ENCODE measurements around the gene SGIP1.

Gene SGIP1

GRCh38 chr1:66519992-66520391 is 14.0 kb upstream of the SGIP1 start:
- no peak for DNase-seq (ENCODE audit: low read depth)
- no peak overlapping the region for H3K4me3 ChIP-seq (ENCODE audit: low read depth, low read length)
- TF ChIP-seq, protein P1, sequence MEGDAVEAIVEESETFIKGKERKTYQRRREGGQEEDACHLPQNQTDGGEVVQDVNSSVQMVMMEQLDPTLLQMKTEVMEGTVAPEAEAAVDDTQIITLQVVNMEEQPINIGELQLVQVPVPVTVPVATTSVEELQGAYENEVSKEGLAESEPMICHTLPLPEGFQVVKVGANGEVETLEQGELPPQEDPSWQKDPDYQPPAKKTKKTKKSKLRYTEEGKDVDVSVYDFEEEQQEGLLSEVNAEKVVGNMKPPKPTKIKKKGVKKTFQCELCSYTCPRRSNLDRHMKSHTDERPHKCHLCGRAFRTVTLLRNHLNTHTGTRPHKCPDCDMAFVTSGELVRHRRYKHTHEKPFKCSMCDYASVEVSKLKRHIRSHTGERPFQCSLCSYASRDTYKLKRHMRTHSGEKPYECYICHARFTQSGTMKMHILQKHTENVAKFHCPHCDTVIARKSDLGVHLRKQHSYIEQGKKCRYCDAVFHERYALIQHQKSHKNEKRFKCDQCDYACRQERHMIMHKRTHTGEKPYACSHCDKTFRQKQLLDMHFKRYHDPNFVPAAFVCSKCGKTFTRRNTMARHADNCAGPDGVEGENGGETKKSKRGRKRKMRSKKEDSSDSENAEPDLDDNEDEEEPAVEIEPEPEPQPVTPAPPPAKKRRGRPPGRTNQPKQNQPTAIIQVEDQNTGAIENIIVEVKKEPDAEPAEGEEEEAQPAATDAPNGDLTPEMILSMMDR (IDR thresholded peaks at IDR 0.05; ENCODE audit: insufficient read depth, low read depth, low read length, missing control alignments): no peak

- TF ChIP-seq, protein P1 (IDR thresholded peaks at IDR 0.05; ENCODE audit: insufficient read depth, low read depth, low read length, missing control alignments): no peak
- no peak for DNase-seq (ENCODE audit: low read depth)
- H3K4me3 ChIP-seq (ENCODE audit: low read depth, low read length): no peak overlapping the region
Measured at GRCh38 chr1:66520655-66521054, 13.3 kb upstream of the SGIP1 start.

GRCh38 chr1:66521721-66522365 is 12.1 kb upstream of the SGIP1 start:
- no peak overlapping the region for H3K4me3 ChIP-seq (ENCODE audit: low read depth, low read length)
- DNase-seq (ENCODE audit: low read depth): no peak
- TF ChIP-seq, protein P1 (IDR thresholded peaks at IDR 0.05; ENCODE audit: insufficient read depth, low read depth, low read length, missing control alignments): no peak

- no peak for DNase-seq (ENCODE audit: low read depth)
- H3K4me3 ChIP-seq (ENCODE audit: low read depth, low read length): no peak overlapping the region
- TF ChIP-seq, protein P1 (IDR thresholded peaks at IDR 0.05; ENCODE audit: insufficient read depth, low read depth, low read length, missing control alignments): no peak
Measured at GRCh38 chr1:66523562-66523961, 10.4 kb upstream of the SGIP1 start.

GRCh38 chr1:66525086-66525485 is 8.9 kb upstream of the SGIP1 start:
- TF ChIP-seq, protein P1 (IDR thresholded peaks at IDR 0.05; ENCODE audit: insufficient read depth, low read depth, low read length, missing control alignments): no peak
- no peak for DNase-seq (ENCODE audit: low read depth)
- no peak overlapping the region for H3K4me3 ChIP-seq (ENCODE audit: low read depth, low read length)

GRCh38 chr1:66526036-66526435 is 7.9 kb upstream of the SGIP1 start:
- DNase-seq (ENCODE audit: low read depth): no peak
- TF ChIP-seq, protein P1 (IDR thresholded peaks at IDR 0.05; ENCODE audit: insufficient read depth, low read depth, low read length, missing control alignments): no peak
- H3K4me3 ChIP-seq (ENCODE audit: low read depth, low read length): no peak overlapping the region

DNA sequence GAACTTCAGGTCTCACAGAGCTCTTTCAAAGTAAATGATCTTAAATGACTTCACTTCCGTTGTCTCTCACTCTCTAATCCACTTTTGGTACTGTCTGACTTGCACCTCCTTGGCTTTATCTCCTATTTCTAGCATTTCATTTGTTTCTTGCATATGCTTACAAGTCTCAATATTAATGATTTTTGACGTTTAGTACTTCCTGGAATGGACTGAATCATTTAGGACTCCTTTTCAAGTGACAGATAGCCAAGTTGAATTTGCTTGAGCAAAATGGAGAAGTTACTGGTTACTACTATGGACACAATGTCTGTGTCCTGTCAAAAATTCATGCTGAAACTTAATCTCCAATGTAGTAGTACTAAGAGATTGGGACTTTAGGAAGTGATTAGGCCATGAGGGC is 7.0 kb upstream of the SGIP1 start:
- no peak for DNase-seq (ENCODE audit: low read depth)
- TF ChIP-seq, protein P1 (IDR thresholded peaks at IDR 0.05; ENCODE audit: insufficient read depth, low read depth, low read length, missing control alignments): no peak
- H3K4me3 ChIP-seq (ENCODE audit: low read depth, low read length): no peak overlapping the region
